ENCODE results near the gene SH3PXD2A. TPM values are rescaled to one million over a fixed set of nuclear protein-coding genes. Genes with fewer than 3 reads are reported as not detected.

SH3PXD2A gene
- total RNA-seq, 2 experiments from 2014 or later, result 6.7 to 7.7 TPM

DNA sequence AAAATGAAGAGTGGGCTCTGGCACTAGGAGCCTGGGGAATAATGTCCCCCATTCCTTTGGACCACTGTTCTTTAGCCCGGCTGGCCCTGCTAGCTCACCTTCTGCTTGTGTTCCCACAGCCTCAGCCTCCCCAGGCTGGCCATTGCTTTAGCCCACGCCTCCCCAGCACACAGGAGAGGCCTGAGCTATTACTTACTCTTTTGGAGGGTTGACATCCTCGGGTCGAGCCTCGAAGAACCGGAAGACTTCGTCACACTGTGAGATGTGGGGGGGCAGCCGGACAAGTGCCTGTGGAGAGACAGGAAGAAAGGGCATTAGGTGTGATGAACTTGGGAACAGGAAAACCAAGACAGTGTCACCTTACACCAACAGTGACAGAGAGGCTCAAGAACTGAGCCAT is 131.3 kb downstream of the SH3PXD2A start:
- no peaks in the 10 kb centered on the region for H3K27me3 Mint-ChIP-seq
- peaks cover 3% of the 10 kb centered on the region for H3K4me1 Mint-ChIP-seq
- no peak for ATAC-seq
- H3K36me3 Mint-ChIP-seq (ENCODE audit: low read depth), result no peaks in the 10 kb centered on the region
- H3K27ac Mint-ChIP-seq, result no peak overlapping the region
- DNase-seq, result no peak
- ChIA-PET POLR2A (no interaction called here), CTCF (no interaction called here)
- H3K9me3 Mint-ChIP-seq (ENCODE audit: low read depth), result no peaks in the 10 kb centered on the region
- no peak overlapping the region for H3K4me3 Mint-ChIP-seq
- intact Hi-C loops (cut with DNase I, micrococcal nuclease), result no loop called here

DNA sequence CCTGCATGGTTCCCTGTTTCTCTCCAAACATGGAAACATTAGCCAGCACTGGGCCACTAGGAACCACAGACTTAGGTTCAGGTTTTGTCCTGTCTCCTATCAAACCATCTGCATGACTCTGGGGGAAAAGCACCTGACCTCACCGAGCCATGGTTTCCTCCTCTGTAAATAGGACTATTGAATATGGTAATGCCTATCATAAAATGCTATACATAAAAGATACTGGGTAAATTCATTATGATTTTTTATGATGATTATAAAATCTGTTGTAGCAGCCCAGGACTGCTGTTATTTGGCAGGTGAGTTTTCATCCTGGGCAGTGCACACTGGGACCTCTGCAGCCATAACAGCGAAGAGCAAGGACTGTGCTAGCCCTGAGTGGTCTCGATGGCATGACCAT is 131.8 kb downstream of the SH3PXD2A start:
- H3K4me3 Mint-ChIP-seq, result no peak overlapping the region
- DNase-seq (no peak), ATAC-seq (no peak)
- H3K27ac Mint-ChIP-seq, result no peak overlapping the region
- ChIA-PET POLR2A (no interaction called here), CTCF (interaction anchor here (0.6 kb wide), 1 partner anchor 11 kb away, joined by 5 read pairs; no protein-coding TSS in a partner anchor)
- intact Hi-C loops (cut with DNase I, micrococcal nuclease), result no loop called here
- peaks cover 7% of the 10 kb centered on the region for H3K4me1 Mint-ChIP-seq
- no peaks in the 10 kb centered on the region for H3K9me3 Mint-ChIP-seq (ENCODE audit: low read depth)
- no peaks in the 10 kb centered on the region for H3K27me3 Mint-ChIP-seq
- H3K36me3 Mint-ChIP-seq (ENCODE audit: low read depth), result no peaks in the 10 kb centered on the region

DNA sequence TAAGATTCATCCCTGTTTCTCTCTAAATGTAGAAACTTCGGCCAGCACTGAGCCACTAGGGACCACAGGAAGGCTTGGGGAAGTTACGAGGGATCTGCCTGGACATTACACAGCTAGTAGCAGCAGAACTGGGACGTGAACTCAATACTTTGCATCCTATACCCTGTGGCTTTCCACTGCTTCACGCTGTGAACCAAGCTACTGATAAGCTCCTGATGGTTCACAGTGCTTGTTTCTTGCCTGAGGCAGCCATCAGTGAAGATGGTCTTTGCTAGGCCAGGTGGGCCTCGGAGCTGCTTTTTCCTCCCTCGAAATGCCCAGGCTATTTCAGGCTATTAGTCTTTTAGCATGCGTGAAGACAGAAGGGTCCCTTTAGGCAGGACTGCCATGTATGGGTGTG is 132.7 kb downstream of the SH3PXD2A start:
- Mint-ChIP-seq H3K9me3 (ENCODE audit: low read depth) (no peaks in the 10 kb centered on the region), H3K36me3 (ENCODE audit: low read depth) (no peaks in the 10 kb centered on the region), H3K4me1 (peaks cover 7% of the 10 kb centered on the region), H3K27ac (no peak overlapping the region), H3K27me3 (no peaks in the 10 kb centered on the region), H3K4me3 (no peak overlapping the region)
- CTCF ChIA-PET, result interaction anchor here (0.6 to 1.5 kb wide), 2 partner anchors 10 to 66 kb away, joined by 3 to 6 read pairs; no protein-coding TSS in a partner anchor
- POLR2A ChIA-PET, result no interaction called here
- intact Hi-C loops (cut with DNase I, micrococcal nuclease), result no loop called here
- no peak for DNase-seq
- no peak for ATAC-seq

DNA sequence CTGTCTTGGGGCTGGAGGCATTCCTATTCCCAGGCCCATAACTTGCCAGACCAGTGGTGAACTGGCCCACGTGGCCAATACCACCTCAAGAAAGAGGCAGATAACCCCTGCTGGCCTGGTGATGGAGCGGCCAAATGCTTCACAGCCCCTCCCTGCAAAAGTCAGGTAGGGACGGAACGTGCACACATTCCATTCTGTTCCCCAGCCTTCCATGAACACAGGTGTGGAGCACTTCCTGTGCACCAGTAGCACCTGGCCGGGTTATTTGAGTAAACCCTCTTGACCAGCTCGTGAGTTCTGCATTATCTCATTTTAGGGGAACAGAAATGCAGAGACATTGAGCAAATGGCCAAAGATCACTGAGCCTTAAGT is 134.4 kb downstream of the SH3PXD2A start:
- H3K27me3 Mint-ChIP-seq, result no peaks in the 10 kb centered on the region
- ChIA-PET POLR2A (no interaction called here), CTCF (interaction anchor here (0.5 to 0.6 kb wide), 2 partner anchors 23 to 128 kb away, joined by 3 to 4 read pairs; no protein-coding TSS in a partner anchor)
- H3K4me3 Mint-ChIP-seq, result no peak overlapping the region
- intact Hi-C loops (cut with DNase I, micrococcal nuclease), result no loop called here
- H3K9me3 Mint-ChIP-seq (ENCODE audit: low read depth), result no peaks in the 10 kb centered on the region
- no peak overlapping the region for H3K27ac Mint-ChIP-seq
- peaks cover 7% of the 10 kb centered on the region for H3K4me1 Mint-ChIP-seq
- no peak for ATAC-seq
- H3K36me3 Mint-ChIP-seq (ENCODE audit: low read depth), result no peaks in the 10 kb centered on the region
- no peak for DNase-seq

DNA sequence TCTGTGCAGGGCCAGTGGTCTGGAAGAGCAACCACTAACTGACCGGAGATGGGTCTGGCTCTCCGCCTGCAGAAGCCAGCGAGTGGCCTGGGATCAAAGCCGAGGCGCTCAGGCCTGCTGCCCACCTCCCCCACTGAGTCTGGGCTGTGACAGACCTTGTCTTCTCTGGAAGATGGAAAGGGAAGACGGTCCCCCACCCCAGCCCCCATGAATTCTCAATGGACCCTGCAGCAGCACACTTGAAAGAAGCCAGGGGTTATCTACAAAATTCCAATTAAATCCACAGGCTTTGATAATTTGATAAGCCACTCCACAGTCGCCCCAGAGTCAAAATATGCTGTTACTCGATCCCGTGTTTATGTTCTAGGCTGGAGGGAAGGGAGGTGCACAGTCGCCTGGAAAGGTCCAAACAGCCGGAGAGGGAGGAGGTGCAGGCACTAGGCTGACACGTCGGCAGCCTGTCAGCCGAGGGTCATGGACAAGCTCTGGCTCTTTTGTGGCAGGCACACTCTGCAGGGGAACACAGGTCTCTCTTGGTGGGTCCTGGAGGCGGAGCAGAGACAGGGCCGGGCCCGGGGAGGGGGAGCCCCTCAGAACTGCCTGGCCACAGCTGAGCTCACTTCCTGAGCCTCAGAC is 134.9 kb downstream of the SH3PXD2A start:
- H3K4me1 Mint-ChIP-seq, result peaks cover 7% of the 10 kb centered on the region
- no peaks in the 10 kb centered on the region for H3K9me3 Mint-ChIP-seq (ENCODE audit: low read depth)
- H3K36me3 Mint-ChIP-seq (ENCODE audit: low read depth), result no peaks in the 10 kb centered on the region
- ATAC-seq, result no peak
- intact Hi-C loops (cut with DNase I, micrococcal nuclease), result no loop called here
- ChIA-PET POLR2A (no interaction called here), CTCF (interaction anchor here (0.5 to 0.6 kb wide), 2 partner anchors 23 to 129 kb away, joined by 3 to 4 read pairs; no protein-coding TSS in a partner anchor)
- H3K4me3 Mint-ChIP-seq, result no peak overlapping the region
- no peaks in the 10 kb centered on the region for H3K27me3 Mint-ChIP-seq
- H3K27ac Mint-ChIP-seq, result no peak overlapping the region
- DNase-seq, result no peak

GRCh38 chr10:103719036-103719435 is 136.3 kb downstream of the SH3PXD2A start:
- DNase-seq (no peak), ATAC-seq (no peak)
- no peak overlapping the region for H3K27ac Mint-ChIP-seq
- POLR2A ChIA-PET, result interaction anchor here (0.6 kb wide), 1 partner anchor 60 kb away, joined by 3 read pairs; no protein-coding TSS in a partner anchor
- CTCF ChIA-PET, result interaction anchor here (0.6 to 1.2 kb wide), 2 partner anchors 33 to 1201 kb away, joined by 3 read pairs; no protein-coding TSS in a partner anchor
- intact Hi-C loops (cut with DNase I, micrococcal nuclease), result no loop called here
- no peaks in the 10 kb centered on the region for H3K27me3 Mint-ChIP-seq
- peaks cover 7% of the 10 kb centered on the region for H3K4me1 Mint-ChIP-seq
- no peak overlapping the region for H3K4me3 Mint-ChIP-seq
- no peaks in the 10 kb centered on the region for H3K9me3 Mint-ChIP-seq (ENCODE audit: low read depth)
- H3K36me3 Mint-ChIP-seq (ENCODE audit: low read depth), result no peaks in the 10 kb centered on the region

DNA sequence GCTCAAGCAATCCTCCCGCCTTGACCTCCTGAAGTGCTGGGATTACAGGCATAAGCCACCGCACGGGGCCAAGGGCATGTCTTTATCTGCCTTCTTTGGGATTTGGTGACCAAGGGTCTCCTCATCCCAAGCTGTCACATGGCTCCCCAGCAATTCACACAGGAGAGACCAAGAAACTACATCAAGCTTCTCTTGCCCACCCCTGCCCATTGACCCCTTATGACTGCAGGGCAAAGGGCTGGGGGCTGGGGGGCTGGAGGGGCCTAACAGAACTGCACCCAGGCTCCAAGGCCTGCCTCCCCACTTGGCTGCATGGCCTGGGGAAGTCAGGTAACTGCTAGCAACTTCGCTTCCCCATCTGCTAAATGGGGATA is 137.1 kb downstream of the SH3PXD2A start:
- no peaks in the 10 kb centered on the region for H3K9me3 Mint-ChIP-seq (ENCODE audit: low read depth)
- no peak overlapping the region for H3K27ac Mint-ChIP-seq
- ChIA-PET CTCF (interaction anchor here (1.1 to 1.2 kb wide), 2 partner anchors 32 to 136 kb away, joined by 3 to 4 read pairs; no protein-coding TSS in a partner anchor), POLR2A (interaction anchor here (0.6 kb wide), 1 partner anchor 61 kb away, joined by 3 read pairs; no protein-coding TSS in a partner anchor)
- H3K36me3 Mint-ChIP-seq (ENCODE audit: low read depth), result no peaks in the 10 kb centered on the region
- H3K27me3 Mint-ChIP-seq, result no peaks in the 10 kb centered on the region
- peaks cover 7% of the 10 kb centered on the region for H3K4me1 Mint-ChIP-seq
- H3K4me3 Mint-ChIP-seq, result no peak overlapping the region
- no peak for ATAC-seq
- intact Hi-C loops (cut with DNase I, micrococcal nuclease), result no loop called here
- no peak for DNase-seq

GRCh38 chr10:103717341-103718246 is 137.8 kb downstream of the SH3PXD2A start:
- ChIA-PET POLR2A (no interaction called here), CTCF (interaction anchor here (0.6 to 1.2 kb wide), 3 partner anchors 18 to 137 kb away, joined by 3 to 5 read pairs (median 4); no protein-coding TSS in a partner anchor)
- Mint-ChIP-seq H3K27ac (no peak overlapping the region), H3K27me3 (no peaks in the 10 kb centered on the region), H3K36me3 (ENCODE audit: low read depth) (no peaks in the 10 kb centered on the region), H3K4me3 (no peak overlapping the region), H3K9me3 (ENCODE audit: low read depth) (no peaks in the 10 kb centered on the region), H3K4me1 (peaks cover 7% of the 10 kb centered on the region)
- DNase-seq, result no peak
- ATAC-seq, result no peak
- intact Hi-C loops (cut with DNase I, micrococcal nuclease), result no loop called here

- CTCF ChIA-PET, result no interaction called here
- no peak for ATAC-seq
- POLR2A ChIA-PET, result no interaction called here
Observed at GRCh38 chr10:103716206-103717160, 138.9 kb downstream of the SH3PXD2A start.

DNA sequence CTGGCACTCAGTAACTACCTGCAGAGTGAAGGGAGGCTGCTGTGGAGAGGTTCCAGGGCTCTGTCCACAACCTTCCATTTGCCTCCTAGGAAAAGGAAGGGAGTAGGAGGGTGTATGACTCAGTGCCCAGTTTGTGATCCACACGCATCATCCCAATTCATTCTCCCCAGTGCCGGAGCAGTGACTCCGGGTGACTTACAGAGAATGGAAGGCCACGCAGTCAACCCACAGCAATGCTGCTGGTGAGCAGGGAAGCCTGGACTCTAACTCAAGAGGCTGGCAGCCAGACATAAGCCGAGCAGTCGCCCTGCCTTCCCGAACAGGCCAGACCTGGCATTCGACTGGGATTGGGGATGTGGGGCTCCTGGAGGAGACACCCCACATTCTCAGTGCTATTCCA is 139.9 kb downstream of the SH3PXD2A start:
- POLR2A ChIA-PET, result no interaction called here
- Mint-ChIP-seq H3K36me3 (ENCODE audit: low read depth) (no peaks in the 10 kb centered on the region), H3K27me3 (no peaks in the 10 kb centered on the region), H3K9me3 (ENCODE audit: low read depth) (no peaks in the 10 kb centered on the region), H3K4me1 (peaks cover 7% of the 10 kb centered on the region), H3K4me3 (no peak overlapping the region), H3K27ac (no peak overlapping the region)
- DNase-seq (no peak), ATAC-seq (no peak)
- CTCF ChIA-PET, result interaction anchor here (0.6 to 6.0 kb wide), 7 partner anchors 10 to 999 kb away, joined by 3 to 76 read pairs (median 3); no protein-coding TSS in a partner anchor
- intact Hi-C loops (cut with DNase I, micrococcal nuclease), result no loop called here

More at GRCh38 chr10:103716206-103717160, 138.9 kb downstream of the SH3PXD2A start:
- DNase-seq, result no peak
- Mint-ChIP-seq H3K27ac (no peak overlapping the region), H3K4me1 (peaks cover 7% of the 10 kb centered on the region), H3K9me3 (ENCODE audit: low read depth) (no peaks in the 10 kb centered on the region), H3K27me3 (no peaks in the 10 kb centered on the region), H3K36me3 (ENCODE audit: low read depth) (no peaks in the 10 kb centered on the region), H3K4me3 (no peak overlapping the region)
- intact Hi-C loops (cut with DNase I, micrococcal nuclease), result no loop called here

Measured in activated CD4-positive, alpha-beta T cell treated with anti-CD3 and anti-CD28 coated beads for 36 hours (primary cell).